ENCODE data around the gene PCDHGA9.

PCDHGA9 gene

DNA sequence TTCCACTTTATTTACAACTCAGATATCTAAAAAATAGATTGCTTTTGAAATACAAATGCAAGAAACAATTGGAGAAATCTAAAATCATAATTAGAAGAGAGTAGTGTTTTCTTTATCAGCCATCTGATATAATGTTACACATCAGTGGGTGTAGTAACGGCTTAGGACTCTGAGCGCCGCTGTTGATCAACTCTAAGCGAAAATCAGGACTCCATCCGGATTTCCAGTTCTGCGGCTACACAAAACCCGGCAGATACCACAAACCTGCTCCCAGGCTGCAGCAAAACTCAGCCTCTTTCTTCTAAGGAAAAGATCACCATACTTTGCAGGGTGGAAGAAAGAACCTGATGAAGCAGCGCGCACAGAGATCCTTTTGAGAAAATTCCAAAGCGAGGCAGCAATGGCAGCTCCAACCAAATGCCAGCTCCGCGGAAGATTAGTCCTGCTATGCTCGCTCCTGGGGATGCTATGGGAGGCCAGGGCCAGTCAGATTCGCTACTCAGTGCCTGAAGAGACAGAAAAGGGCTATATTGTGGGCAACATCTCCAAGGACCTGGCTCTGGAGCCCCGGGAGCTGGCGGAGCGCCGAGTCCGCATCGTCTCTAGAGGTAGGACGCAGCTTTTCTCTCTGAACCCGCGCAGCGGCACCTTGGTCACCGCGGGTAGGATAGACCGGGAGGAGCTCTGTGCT lies at the start of gene PCDHGA9:
PCDHGA9 (plus strand) TSS at position 226 of the 691 bp plus-strand sequence; CDS start at position 401, 175 bp downstream.
- no peak for TF ChIP-seq ZFX (IDR thresholded peaks at IDR 0.05)
- TF ChIP-seq, protein P1, sequence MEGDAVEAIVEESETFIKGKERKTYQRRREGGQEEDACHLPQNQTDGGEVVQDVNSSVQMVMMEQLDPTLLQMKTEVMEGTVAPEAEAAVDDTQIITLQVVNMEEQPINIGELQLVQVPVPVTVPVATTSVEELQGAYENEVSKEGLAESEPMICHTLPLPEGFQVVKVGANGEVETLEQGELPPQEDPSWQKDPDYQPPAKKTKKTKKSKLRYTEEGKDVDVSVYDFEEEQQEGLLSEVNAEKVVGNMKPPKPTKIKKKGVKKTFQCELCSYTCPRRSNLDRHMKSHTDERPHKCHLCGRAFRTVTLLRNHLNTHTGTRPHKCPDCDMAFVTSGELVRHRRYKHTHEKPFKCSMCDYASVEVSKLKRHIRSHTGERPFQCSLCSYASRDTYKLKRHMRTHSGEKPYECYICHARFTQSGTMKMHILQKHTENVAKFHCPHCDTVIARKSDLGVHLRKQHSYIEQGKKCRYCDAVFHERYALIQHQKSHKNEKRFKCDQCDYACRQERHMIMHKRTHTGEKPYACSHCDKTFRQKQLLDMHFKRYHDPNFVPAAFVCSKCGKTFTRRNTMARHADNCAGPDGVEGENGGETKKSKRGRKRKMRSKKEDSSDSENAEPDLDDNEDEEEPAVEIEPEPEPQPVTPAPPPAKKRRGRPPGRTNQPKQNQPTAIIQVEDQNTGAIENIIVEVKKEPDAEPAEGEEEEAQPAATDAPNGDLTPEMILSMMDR (conservative IDR thresholded peaks at IDR 0.05): peak; percentile 80

DNA sequence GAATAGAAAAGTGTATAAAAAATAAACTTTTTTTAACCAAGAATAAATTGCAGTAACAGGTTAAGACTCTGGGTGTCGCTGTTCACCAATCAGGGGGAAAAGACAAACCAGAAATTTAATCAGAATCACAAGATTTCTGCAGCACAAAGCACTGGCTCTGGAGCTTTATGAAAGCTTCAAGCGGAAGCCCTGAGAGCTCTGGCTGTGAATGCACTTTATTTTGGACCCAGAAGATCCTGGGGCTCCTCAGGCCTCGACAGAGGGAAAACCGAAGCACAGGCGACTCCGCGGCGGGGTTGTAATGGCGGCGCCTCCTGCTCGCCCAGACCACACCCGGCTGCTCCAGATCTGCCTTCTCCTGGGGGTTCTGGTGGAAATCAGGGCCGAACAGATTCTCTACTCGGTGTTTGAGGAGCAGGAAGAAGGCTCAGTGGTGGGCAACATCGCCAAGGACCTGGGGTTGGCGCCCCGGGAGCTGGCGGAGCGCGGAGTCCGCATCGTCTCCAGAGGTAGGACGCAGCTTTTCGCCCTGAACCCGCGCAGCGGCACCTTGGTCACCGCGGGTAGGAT lies 47.6 kb upstream of the PCDHGA9 start, which contains the start of gene PCDHGA4:
PCDHGA4 (plus strand) TSS at position 122 of the 570 bp plus-strand sequence; CDS start at position 209, 87 bp downstream.
- TF ChIP-seq, protein P1 (conservative IDR thresholded peaks at IDR 0.05): peak; percentile 78
- TF ChIP-seq ZFX (IDR thresholded peaks at IDR 0.05): no peak
- no peak within 1 kb of the TSS for H3K27ac ChIP-seq

More for the DNA sequence above, at the start of gene PCDHGA9:
- H3K27ac ChIP-seq: no peak within 1 kb of the TSS

DNA sequence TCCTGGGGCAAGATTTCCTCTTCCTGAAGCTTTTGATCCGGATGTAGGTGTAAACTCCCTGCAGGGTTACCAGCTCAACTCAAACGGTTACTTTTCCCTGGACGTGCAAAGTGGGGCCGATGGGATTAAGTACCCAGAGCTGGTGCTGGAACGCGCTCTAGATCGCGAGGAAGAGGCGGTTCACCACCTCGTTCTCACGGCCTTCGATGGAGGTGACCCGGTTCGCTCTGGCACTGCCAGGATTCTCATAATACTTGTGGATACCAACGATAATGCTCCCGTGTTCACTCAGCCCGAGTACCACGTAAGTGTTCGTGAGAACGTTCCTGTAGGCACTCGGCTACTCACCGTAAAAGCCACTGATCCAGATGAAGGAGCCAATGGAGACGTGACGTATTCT lies 46.9 kb upstream of the PCDHGA9 start:
- H3K27ac ChIP-seq: no peak overlapping the region
- TF ChIP-seq ZFX (IDR thresholded peaks at IDR 0.05): no peak
- TF ChIP-seq, protein P1 (conservative IDR thresholded peaks at IDR 0.05): no peak

DNA sequence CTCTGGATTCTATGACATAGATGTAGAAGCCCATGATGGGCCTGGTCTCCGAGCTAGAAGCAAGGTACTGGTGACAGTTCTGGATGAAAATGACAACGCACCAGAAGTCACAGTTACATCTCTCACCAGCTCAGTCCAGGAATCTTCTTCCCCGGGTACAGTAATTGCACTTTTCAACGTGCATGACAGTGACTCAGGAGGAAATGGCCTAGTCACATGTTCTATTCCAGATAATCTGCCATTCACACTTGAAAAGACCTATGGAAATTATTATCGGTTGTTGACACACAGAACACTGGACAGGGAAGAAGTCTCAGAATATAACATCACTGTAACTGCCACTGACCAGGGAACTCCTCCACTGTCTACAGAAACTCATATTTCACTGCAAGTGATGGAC lies 46.4 kb upstream of the PCDHGA9 start:
- TF ChIP-seq, protein P1 (conservative IDR thresholded peaks at IDR 0.05): no peak
- TF ChIP-seq ZFX (IDR thresholded peaks at IDR 0.05): no peak
- no peak overlapping the region for H3K27ac ChIP-seq

DNA sequence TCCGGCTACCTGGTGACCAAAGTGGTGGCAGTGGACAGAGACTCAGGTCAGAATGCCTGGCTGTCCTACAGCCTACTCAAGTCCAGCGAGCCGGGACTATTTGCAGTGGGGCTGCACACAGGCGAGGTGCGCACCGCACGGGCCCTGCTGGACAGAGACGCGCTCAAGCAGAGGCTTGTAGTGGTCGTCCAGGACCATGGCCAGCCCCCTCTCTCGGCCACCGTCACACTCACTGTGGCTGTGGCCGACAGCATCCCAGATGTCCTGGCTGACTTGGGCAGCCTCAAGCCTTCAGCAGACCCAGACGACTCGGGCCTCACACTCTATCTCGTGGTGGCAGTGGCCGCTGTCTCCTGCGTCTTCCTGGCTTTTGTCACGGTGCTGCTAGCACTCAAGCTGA lies 45.6 kb upstream of the PCDHGA9 start:
- TF ChIP-seq, protein P1 (conservative IDR thresholded peaks at IDR 0.05): no peak
- no peak for TF ChIP-seq ZFX (IDR thresholded peaks at IDR 0.05)
- no peak overlapping the region for H3K27ac ChIP-seq

DNA sequence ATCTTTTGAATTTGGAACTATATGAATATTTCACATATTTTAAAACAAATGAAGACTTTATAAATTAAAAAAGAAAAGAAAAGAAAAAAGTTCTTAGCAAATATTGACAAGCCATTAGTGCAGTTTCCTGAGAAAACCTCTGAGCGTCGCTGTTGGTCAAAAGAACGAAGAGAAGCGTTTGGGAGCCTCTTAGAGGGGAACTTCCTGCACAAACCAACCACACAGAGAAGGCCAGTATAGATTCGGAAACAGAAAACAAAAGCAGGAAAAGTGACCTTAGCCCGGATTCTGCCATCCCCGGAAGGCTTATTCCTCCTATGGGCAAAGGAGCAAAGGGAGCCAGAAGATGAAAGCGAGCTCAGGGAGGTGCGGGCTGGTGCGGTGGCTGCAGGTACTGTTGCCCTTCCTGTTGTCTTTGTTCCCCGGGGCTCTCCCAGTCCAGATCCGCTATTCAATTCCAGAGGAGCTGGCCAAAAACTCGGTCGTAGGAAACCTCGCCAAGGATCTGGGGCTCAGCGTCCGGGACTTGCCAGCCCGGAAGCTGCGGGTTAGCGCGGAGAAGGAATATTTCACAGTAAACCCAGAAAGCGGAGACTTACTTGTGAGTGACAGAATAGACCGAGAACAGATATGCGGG lies 42.7 kb upstream of the PCDHGA9 start, which contains the start of gene PCDHGB2:
PCDHGB2 (plus strand) TSS at position 205 of the 637 bp plus-strand sequence; CDS start at position 347, 142 bp downstream.
- TF ChIP-seq, protein P1 (conservative IDR thresholded peaks at IDR 0.05): peak; percentile 70
- TF ChIP-seq ZFX (IDR thresholded peaks at IDR 0.05): no peak
- H3K27ac ChIP-seq: no peak within 1 kb of the TSS

DNA sequence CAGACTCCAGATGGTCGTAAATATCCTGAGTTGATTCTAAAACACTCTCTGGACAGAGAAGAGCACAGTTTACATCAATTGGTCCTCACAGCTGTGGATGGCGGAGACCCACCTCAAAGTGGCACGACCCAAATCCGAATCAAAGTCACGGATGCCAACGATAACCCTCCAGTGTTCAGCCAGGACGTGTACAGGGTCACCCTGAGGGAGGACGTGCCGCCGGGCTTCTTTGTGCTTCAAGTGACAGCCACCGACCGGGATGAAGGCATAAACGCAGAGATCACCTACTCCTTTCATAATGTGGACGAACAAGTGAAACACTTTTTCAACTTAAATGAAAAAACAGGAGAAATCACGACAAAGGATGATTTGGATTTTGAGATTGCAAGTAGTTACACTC lies 41.9 kb upstream of the PCDHGA9 start:
- TF ChIP-seq ZFX (IDR thresholded peaks at IDR 0.05): no peak
- TF ChIP-seq, protein P1 (conservative IDR thresholded peaks at IDR 0.05): no peak
- no peak overlapping the region for H3K27ac ChIP-seq

All from C4-2B (cell line).